Ureter (tissue), 1 donor: ENCODE results near the gene UMODL1. TPM values are rescaled to one million over a fixed set of nuclear protein-coding genes. Genes with fewer than 3 reads are reported as not detected.

Experiments
- DNase-seq: peaks from one replicate; pipeline ENCODE4 v3.0.0-alpha.2; 2020; ENCODE audit warnings: low spot score
- total RNA-seq: library from RNA; stranded (reverse); gene quantifications from one replicate; pipeline ENCODE4 v1.2.4, GENCODE V29; 2023
- donor health status: DM: yes; HTN: yes; CAD: no.

The UMODL1 gene
- total RNA-seq, 1 donor from 2014 or later, result not detected

DNA sequence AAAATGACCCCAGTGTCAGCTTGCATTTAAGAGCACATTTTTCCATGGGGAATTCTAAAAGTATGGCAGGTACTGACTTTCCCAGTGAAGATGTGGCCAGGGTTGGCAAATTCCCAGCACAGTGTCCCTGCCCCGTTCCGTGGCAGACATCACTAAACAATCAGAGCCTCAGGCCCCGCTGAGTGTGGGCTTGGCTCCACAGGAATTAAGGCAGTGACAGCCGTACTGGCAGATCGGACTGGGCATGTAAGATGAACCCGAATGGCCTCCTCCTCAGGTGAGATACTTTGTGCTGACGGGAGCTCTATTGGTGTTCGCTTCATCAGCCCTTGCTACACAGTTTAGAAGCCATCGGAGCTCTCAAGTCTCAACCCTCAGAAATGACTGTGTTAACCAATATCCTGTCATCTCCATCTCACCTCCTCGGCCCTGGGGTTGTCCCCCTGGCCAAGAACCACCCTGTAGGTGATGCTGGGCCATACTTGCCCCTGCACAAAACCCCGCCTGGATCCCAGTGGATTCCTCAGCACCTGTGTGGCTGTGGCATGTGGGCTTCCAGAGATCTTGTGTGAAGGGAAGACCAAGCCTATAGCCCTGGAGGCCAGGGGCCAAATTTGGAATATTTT lies 118.9 kb downstream of the UMODL1 start:
- DNase-seq, result no peak

DNA sequence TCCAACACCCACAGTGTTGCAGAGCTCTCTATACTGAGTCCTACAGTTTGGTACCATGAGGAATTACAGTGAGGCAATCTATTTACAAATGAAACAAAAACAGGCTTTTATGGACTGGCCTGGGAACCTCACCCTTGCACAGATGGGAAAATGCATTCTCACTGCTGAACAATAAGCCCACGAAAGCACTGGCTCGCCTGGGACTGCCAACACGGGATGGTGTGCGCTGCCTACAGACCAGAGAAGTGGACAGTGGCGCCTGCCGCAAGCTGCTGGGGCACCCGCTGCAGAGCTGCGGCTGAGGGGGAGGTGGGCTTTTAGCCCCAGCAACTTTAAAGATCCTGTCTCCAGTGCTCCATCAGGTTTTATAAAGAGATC lies 119.4 kb downstream of the UMODL1 start:
- no peak for DNase-seq

DNA sequence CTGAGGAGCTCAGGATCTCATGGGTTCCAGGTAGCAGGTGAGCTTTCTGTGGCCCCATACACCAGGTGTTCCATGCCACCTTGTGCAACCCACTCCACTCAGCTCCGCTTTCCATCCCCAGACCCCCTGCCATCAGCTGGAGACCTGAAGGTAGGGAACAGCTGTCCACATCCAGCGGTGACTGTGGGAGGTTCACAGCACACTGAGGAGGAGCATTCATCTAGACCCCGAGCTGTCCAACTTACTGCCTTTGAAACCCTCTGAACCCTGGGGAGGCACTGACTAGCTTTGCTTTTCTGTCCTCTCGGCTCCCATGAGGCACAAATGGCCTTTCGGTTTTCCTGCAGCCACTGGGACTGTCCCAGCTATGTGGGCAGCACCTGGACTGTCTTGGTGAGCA lies 119.9 kb downstream of the UMODL1 start:
- no peak for DNase-seq

DNA sequence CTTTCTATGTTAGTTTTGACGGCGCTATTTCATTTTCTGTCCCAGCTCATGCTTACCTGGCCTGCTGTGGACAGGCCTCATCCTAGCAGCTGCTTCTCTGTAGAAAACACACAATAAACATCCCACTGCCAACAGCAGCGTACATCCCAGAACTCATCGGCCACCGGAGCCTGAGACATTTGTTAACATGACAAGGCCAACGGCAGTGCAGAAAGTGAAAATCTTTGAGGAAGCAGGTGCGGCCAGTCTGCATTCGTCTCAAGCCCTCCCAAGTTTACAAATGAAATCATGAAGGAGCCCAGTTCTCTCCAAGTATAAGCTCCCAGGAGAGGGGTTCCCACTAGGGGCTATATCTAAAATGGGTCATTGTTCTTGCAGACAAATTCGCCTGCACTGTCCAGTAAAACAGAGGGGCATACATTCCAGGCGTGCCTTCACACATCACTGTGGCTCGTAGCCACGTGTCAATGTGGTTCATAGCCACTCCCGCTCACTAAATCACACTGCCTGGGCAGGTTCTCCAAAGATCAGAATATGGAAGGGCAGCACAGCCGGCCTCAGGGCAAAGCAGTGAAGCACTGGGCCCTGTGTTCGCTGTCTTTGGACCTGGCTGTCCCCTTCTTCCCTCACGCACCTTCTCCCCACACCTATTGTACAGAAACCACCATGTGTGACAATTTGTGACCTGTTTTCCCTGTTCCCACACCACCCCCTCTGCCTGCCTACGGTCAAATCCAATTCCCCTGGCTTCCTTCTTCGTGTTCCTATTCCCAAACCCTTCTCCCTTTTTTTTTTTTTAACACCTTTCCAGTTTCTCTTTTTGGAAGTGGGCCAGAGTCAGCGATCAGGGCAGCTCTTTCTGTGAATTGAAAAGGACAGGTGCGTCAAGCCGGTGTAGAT lies 120.8 kb downstream of the UMODL1 start:
- DNase-seq, result no peak

Other genes starting within 250 kb of the UMODL1 start
- 14.1 TPM for gene PRDM15, start 192.0 kb upstream of the UMODL1 start, total RNA-seq
- gene C2CD2, start 117.3 kb upstream of the UMODL1 start, total RNA-seq, result 66.4 TPM
- gene ZBTB21, start 61.0 kb upstream of the UMODL1 start, total RNA-seq, result 24.5 TPM
- 20.1 TPM for gene ABCG1, start 147.8 kb downstream of the UMODL1 start, total RNA-seq
- gene TFF3, start 244.1 kb downstream of the UMODL1 start, total RNA-seq, result 3.0 TPM